NCI-H345 (cell line): ENCODE results near the gene EMC8.
"Not testable (repeated sequence)": the region's sequence is repeated elsewhere in the genome, so short reads cannot be mapped to it uniquely, and the experiment has no call there.

Experiments used
- DNase-seq: peaks from one replicate; lab custom pipeline; 2025; lab: John Stamatoyannopoulos, UW

EMC8 gene

DNA sequence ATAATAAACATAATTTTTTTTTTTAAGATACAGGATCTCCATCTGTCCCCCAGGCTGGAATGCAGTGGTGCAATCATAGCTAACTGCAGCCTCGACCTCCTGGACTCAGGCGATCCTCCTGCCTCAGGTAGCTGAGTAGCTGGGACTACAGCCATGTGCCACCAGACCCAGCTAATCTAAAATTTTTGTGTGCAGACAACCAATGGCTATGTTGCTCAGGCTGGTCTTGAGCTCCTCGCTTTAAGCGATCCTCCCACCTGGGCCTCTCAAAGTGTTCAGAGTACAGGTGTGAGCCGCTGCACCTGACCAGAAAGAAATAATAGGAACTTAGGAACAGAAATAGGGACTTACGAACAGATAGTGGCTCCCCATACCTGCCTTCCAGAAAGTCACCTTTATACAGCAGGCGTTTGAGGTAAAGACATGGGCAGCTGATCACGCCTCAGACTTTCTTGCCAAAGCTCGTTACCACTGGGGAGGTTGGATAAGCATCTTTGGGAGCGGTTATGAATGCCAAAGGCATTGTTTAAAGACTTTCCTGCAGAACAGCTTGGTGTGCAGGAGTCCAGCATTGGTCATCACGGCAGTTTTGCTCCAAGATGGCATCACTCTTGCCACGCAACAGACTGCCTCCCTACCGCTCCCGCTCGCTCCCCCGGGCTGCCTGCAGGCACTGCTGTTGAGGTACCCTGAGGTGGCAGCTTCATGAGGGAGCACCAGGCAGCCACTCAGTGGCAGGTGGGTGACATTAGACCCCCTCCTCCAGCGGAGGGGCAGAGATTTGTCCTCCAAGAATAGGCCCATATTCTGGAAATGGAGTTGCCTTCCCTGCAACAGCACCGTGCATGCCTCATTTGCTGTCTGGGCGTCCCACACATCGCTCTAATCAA, 13.7 kb upstream of the EMC8 start:
- DNase-seq = no peak

DNA sequence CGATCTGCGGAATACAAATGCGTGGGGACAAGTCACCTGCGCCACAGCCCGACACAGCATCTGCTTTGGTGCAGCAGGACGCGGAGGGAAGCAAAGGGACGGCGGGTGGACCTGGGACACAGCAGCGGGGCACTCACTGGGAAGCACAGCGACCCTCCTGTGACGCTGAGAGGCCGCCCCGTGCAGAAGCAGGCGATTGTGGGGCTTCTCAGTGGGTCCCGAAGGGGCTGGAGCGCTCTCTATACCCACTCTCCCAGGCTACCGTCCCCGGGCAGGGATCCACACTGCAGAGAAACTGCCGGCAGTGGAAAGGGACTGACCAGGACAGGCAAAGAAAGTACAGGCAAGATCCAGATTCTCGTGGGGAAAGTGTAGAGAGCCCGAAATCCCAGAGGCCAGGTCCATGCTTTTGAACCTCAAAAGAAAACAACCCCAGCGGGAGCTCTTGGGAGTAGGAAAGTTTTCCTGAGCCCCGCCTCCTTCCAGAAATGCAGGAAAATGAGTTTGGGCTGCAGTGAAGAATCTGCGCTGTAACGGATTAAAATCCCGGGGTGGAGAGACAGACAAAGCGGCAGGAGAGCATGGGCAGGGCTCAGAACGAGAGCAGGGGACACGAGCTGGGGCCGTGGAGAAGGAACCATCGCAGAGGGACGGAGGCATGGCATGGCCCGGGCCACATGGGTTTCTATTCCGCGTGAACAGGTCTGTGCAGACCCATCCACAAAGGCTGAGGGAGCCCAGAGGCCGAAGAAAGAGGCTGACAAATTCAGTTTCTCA, 12.9 kb upstream of the EMC8 start:
- no peak for DNase-seq

DNA sequence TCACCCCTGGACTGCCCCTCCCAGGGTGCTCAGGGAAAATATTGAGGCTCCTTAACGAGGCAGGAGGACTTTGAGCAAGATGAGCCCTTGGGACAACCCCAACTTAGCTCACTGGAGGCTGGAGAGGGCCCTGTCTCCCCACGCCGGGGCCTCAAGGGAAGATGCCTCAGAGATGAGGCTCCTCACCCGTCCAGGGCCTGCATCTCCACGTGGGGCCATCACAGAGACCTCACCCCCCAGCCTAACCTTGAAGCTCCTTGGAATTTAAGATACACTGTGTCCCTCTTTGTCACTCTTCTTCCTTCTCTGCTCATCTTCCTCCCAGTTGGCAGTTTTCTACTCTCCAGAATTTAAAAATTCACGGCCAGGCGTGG, 11.4 kb upstream of the EMC8 start:
- no peak for DNase-seq

DNA sequence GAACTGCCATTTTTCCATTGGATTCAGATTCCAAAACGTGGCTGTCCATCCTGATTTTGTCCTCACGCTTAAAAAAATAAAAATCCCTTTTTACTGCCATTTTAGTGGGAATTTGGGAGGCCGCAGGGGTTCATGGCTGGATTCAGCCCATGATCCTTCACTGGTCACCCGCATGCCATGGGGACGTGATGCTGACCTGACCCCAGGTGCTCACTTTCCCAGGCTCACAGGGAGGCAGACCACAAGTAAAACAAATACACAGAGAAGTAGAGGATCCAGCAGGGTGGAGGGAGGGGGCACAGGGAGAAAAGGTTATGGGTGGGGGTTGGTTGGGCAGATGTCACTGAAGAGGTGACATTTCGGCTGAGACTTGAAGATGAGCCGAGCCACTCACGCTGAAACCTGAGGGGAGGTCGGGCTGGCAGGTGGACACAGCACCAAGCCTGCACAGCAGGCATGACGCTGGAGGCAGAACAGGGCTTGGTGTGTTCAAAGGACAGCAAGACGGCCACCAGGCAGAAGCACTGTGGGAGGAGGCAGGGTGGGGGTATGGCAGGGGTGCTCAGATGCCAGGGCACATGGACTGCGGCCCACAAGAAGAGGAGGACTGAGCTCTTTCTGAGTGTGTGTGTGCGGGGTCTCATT, 10.9 kb upstream of the EMC8 start:
- DNase-seq = no peak

DNA sequence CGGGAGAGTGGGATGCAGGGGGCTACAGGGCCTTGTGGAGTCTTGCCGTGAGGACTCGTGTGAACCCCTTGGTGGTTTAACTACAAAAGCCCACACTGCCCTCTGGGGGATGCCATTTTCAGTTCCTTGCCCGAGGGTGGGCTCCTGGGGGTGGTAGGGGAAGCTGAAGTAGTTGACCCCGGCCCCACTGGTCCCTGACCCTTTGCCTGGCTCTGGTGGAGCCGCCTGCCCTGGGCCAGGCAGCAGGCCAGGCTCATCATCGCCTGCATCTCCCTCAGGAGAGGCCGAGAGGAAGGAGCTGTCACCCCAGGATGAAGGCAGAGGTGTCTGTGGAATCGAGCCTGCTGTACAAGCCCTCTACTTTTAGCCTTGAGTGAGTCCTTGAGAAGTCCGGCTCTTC, 10.3 kb upstream of the EMC8 start:
- no peak for DNase-seq

DNA sequence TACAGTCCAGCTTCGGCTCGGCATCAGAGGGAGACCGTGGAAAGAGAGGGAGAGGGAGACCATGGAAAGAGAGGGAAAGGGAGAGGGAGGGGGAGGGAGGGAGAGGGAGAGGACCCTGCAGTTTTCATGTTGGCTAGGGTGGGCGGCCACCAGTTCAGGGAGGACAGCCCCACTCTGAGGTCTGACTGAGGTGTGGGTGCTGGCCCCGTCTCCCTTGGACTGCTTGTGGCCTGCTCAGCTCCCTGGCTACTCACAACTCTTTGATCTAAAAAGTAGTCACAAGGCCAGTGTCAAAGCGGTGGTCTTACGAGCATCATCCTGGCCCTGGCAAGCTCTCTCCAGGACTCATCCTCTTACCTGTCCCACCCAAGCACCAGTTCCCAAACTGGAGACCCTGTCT, 9.6 kb upstream of the EMC8 start:
- no peak for DNase-seq

DNA sequence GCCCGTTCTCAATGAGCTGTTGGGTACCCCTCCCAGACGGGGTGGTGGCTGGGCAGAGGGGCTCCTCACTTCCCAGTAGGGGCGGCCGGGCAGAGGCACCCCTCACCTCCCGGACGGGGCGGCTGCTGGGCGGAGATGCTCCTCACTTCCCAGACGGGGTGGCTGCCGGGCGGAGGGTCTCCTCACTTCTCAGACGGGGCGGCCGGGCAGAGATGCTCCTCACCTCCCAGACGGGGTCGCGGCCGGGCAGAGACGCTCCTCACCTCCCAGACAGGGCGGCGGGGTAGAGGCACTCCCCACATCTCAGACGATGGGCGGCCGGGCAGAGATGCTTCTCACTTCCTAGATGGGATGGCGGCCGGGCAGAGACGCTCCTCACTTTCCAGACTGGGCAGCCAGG, 8.8 kb upstream of the EMC8 start:
- DNase-seq = not testable (repeated sequence)

DNA sequence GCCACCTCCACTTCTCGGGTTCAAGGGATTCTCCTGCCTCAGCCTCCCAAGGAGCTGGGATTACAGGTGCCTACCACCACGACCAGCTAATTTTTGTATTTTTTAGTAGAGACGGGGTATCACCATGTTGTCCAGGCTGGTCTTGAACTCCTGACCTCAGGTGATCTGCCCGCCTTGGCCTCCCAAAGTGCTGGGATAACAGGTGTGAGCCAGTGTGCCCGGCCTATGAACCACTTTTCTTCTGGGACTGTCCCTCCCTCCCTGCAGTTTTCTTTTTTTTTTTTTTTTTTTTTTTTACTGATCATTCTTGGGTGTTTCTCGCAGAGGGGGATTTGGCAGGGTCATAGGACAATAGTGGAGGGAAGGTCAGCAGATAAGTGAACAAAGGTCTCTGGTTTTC, 8.0 kb upstream of the EMC8 start:
- DNase-seq = not testable (repeated sequence)

DNA sequence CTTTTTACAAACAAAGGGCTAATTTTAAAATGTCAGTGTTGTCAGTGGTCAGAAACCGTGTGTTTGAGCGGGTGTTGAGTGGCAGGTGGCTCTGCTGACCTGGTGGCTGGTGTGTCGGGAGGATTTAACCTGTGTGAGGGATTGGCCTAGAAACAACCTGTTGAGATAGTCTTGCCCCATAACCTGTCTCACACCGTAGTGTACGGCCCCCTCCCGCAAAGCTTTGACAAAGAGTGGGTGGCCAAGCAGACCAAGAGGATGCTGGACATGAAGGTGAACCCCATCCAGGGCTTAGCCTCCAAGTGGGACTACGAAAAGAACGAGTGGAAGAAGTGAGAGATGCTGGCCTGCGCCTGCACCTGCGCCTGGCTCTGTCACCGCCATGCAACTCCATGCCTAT, 7.2 kb upstream of the EMC8 start:
- DNase-seq = no peak

DNA sequence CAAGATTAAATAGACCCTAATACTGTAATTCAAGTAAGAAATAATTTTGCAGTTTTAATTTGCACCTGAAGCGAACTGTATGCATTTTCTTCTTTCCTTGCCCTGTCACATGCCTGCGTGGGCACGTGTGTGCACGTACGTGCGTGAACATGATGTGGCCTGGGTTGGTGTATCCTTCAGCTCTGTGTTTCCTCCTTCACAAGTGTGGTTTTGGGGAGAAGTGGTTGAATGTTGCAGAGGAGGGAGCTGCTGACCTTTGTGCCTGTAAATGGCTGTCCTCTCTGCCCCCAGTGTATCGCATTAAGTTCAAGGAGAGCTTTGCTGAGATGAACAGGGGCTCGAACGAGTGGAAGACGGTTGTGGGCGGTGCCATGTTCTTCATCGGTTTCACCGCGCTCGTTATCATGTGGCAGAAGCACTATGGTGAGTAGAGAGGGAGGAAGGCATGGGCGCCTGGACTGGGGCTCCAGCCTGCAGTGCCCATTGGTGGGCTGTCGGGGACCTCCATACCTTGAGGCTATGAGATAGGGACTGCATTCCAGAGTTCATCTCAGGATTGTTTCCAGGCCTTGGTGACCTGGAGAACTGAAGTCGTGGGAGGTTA, 6.2 kb upstream of the EMC8 start:
- DNase-seq = no peak

DNA sequence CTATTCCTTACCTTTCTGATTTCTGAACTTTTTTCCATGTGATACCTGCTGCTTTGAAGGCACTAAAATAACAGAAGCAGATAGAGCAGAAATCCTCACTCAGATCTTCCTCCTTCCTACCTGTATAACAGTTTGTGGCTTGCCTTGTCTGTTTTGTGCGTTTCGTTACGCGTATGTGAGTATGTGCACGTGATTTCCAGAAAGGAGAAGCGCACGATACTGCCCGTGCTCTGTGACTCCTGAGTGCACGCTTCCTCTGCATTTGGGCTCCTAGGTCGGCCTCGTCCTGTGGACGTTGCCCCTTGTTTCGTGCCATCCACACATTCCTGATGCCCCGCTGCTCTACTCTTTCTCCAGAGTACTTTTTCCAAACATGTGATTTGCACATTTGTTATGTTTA, 4.2 kb upstream of the EMC8 start:
- DNase-seq = no peak

DNA sequence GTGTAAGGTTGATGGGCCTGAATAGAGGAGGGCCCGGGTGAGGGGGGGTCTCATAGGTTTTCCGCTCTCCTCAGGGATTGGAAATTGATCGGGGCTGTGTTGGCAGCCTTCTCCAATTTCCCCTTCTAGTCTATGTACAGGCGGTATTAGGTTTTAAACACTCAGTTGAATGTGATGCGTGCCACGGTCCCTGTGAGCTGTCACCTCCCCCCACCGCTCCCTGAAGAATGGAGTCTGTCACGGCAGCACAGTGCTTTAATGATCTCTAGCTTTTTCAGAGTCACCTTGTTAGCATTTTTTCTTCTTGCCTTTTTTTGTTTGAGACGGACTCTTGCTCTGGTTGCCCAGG, 951 bp upstream of the EMC8 start:
- no peak for DNase-seq

DNA sequence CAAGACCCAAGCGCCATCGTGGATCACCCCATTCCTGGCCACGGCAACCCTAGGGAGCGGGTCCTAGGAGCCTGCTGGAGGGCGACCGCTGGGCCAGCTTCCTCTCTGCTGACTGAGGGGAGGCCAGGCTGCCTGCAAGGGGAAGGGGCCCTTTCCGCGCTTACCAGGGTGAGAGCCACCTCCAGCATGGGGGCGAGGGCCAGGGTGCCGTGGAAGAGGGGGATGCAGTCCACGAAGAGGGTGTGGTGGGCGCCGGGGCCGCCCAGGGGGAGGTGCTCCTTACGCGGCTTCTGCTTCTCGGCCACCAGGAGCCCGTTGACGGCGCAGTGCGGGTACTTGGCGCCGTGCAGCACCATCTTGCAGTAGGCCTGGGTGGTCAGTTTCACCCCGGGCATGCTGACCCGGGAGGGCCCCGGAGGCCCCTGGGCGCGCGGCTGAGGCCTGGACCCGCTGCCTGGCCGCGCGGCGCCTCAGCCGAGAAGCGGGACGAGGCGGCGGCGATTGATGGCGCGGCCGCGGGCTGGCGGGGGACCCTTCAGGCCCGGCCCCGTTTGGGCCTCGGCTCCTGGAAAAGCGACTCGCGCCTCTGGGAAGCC, 345 bp downstream of the EMC8 start:
- peak; percentile 2 for DNase-seq

DNA sequence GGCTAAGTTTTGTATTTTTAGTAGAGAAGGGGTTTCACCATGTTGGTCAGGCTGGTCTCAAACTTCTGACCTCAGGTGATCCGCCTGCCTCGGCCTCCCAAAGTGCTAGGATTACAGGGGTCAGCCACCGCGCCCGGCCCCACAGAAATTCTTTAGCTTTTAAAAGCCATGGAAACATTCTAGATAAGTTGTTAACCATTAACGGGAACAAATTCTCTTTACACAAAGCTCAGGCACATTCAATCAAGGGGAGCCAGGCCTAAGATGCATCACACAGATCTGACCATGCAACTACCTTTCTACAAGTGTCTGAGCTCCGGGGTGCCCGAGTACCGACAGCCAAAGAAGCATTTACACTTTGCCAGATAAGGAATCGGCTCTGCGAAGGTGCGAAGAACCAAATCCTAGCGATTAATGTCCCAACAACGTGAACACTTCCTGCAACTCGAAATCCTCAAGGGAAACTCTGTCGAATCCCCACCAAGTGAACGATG, 1.0 kb downstream of the EMC8 start:
- no peak for DNase-seq

DNA sequence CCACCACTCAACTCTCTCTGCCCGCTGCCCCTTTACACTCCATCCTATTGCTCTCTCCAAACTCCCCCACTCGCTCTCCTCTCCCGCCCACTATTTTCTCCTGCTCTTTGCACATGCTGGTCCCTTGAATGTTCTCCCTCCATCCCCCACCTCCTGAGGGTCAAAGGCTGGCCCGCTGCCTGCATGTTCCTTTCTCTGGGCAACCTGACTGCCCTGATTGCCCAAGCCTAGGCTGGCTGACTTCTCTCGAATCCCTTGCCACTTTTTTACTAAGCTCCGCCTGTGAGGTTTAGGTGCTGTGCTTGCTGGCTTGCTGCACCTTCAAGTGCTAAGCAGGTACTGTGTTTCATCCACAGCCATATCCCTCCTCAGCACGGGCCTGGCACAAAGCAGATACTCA, 2.7 kb downstream of the EMC8 start:
- no peak for DNase-seq

DNA sequence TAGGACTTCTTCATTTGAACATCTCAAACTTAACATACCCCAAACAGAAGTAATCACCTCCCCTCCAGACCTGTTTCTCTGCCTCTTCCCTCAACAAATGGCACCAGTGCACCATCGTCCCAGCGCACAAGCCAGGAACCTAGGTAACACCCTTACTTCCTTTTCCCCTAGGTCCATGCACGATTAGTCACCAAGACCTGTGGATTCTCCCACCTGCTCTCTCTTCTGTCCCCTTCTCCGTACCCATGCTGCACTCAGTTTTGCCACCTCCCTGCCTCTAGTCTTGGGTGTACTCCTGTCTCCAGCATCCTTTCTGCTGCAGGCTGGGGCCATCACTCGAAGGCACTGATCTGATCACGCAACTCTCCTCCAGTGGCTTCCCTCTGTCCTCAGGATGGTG, 3.2 kb downstream of the EMC8 start:
- no peak for DNase-seq

DNA sequence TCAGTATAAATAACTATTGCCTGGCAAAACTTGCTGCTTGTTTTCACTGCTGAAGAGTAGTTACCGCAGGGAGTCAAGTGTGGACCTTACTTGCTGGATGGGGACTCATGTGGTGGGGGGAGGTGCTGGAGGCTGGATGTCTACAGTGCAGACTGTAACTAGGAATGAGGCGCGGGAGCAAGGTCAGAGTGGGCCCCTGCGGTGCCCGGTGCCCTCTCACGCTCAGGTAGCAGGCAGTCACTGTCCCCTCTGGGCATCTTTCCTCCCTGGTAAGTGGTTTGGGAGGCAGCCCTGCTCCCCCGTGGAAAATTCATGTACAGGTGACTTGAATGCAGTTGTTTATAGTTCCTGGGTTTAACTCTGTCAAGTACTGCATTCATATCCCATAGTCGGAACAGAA, 4.6 kb downstream of the EMC8 start:
- no peak for DNase-seq

DNA sequence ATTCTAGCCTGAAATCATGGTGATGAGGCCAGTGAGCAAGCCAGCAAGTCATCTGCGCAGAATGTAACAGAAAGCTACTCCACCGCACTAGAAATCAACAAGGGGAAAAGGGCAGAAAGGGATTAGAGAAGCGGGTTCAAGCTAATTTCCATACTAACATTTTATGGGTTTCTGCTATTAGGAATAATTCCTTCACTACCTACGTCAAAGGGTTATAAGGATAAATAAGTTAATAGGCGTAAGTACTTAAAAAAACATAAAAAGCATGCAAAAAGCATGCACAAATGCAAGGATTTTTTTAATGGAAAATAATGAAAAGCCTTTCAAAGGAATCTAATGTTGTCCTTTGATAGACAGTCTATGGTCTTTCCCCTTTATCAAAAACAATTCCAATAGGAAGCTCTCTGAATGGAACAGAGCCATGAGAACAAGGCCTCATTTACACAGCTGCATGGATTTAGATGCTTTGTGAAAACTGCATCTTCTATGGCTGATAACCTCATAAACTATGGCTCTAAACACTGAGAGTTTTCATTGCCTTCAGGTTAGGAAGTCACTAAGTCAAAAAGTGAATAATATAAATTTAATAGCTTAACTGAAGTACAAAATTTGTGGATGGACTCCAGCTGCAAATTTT, 5.6 kb downstream of the EMC8 start:
- DNase-seq = no peak

DNA sequence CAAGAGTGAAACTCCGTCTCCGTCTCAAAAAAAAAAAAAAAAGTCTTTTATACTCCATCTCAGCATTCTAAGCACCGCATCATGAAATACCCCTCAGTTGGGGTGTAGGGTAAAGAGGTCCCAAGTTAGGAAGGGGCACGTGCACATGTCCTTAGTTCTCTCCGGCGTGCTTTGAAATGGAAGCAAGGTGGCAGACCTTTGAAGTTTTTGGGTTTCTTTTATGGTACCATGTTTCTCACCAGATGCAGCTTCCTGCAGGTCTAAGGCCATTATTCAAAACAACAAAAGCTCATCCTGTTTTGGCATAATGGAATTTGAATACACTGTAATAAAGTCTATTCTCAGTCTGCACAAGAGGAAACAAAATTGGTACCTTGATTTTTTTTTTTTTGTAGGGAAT, 9.6 kb downstream of the EMC8 start:
- no peak for DNase-seq

DNA sequence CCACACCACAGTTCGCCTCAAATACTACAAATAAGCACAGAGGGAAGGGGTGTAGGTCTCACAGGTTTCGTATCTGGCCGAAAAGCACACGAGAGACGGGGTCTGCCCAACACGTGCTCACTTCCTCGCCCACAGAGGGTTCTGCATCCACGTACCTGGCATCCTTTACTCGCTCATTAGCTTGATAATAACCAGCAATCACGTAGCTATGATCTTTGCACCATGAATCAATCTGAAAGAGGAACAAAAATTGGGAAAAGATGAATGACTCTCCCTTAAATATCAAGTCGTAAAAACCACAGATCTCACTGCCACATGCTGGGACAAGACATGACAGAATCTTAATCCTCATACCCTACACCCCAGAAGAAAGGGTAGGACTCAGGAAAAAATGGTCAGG, 10.5 kb downstream of the EMC8 start:
- no peak for DNase-seq

DNA sequence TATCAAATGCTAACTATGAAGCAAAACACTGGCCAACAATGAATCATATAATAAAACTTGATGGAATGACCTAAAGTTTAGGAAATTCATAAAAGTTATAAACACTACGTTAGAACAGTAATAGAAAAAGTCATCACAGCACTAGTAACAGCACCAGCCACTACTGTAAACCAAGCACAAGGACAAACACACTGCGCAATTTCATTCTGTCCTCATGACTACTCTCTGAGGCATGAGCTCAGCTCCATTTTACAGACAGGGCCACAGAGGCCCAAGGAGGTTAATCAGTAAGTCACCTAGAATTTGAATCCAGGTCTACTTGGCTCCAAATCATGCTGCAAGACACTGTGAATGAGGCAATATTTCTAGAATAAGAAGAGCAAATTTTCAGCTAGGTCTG, 13.4 kb downstream of the EMC8 start:
- DNase-seq = no peak

DNA sequence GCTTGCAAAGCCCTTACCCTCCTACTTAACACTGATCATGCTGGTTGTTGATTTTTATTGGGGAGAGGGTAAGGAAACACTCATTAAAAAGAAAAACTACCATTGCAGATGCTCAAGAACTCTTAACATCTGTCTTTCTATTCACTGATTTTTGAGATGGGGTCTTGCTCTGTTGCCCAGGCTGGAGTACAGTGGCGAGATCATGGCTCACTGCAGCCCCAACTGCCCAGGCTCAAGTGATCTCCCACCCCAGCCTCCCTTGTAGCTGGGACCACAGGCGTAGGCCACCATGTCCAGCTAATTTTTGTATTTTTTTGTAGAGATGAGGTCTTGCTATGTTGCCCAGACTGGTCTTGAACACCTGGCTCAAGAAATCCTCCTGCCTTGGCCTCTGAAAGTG, 14.5 kb downstream of the EMC8 start:
- no peak for DNase-seq
